Measurements from ENCODE around the gene AHCYL2. TPM values are rescaled to one million over a fixed set of nuclear protein-coding genes. Genes with fewer than 3 reads are reported as not detected.

AHCYL2 gene
- polyA plus RNA-seq, 3 donors: 10.7 to 14.6 (median 12.1) TPM

DNA sequence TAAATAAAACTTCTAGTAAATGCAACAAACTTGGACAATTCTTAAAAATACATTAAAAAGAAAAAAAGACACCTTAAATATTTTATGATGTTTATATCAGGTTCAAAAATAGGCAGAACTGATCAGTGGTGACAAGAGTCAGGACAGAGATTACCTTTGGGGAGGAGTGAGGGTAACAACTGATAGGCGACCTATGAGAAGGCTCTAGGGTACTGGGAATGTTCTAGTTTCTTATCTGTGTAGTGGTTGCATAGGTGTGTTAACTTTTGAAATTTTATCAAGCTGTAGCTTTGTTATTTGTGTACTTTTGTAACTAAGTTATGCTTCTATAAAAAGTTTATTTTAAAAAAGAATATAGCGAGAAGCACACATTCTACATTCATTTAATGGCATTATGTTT lies 134.3 kb downstream of the AHCYL2 start:
- no peak overlapping the region for H3K9ac ChIP-seq (ENCODE audit: insufficient read depth, low read length, poor library complexity, severe bottlenecking)
- no peak overlapping the region for H3K27ac ChIP-seq (ENCODE audit: low read depth in 1 of 2, low read length in 2 of 2)
- H3K27me3 ChIP-seq (ENCODE audit: control insufficient read depth in 2 of 2, insufficient read depth in 2 of 2, low read length in 2 of 2): no peaks in the 10 kb centered on the region
- H3K27ac Mint-ChIP-seq: no peak overlapping the region
- no peak overlapping the region for H3K4me3 Mint-ChIP-seq
- H2AFZ ChIP-seq (ENCODE audit: insufficient read depth, low read depth, low read length, poor library complexity, severe bottlenecking): no peak overlapping the region
- H3K4me1 Mint-ChIP-seq: peaks cover 3% of the 10 kb centered on the region
- H3K36me3 Mint-ChIP-seq: no peaks in the 10 kb centered on the region
- intact Hi-C loops (cut with micrococcal nuclease): no loop called here
- H3K9me3 Mint-ChIP-seq: peaks cover 0 to 4% (median 0%) of the 10 kb centered on the region in 7 donors
- TF ChIP-seq, protein P1, sequence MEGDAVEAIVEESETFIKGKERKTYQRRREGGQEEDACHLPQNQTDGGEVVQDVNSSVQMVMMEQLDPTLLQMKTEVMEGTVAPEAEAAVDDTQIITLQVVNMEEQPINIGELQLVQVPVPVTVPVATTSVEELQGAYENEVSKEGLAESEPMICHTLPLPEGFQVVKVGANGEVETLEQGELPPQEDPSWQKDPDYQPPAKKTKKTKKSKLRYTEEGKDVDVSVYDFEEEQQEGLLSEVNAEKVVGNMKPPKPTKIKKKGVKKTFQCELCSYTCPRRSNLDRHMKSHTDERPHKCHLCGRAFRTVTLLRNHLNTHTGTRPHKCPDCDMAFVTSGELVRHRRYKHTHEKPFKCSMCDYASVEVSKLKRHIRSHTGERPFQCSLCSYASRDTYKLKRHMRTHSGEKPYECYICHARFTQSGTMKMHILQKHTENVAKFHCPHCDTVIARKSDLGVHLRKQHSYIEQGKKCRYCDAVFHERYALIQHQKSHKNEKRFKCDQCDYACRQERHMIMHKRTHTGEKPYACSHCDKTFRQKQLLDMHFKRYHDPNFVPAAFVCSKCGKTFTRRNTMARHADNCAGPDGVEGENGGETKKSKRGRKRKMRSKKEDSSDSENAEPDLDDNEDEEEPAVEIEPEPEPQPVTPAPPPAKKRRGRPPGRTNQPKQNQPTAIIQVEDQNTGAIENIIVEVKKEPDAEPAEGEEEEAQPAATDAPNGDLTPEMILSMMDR (IDR thresholded peaks at IDR 0.05): no peak
- no peaks in the 10 kb centered on the region for H3K27me3 Mint-ChIP-seq (ENCODE audit: low read depth in 3 of 3)
- no peak overlapping the region for H3K4me3 ChIP-seq (replicated peaks in 1 of 3; ENCODE audit: low read depth in 2 of 3, low read length in 3 of 3)
- no peaks in the 10 kb centered on the region for H3K36me3 ChIP-seq (replicated peaks in 1 of 2; ENCODE audit: control insufficient read depth in 1 of 2, insufficient read depth in 2 of 2, low read length in 2 of 2)
- DNase-seq: no peak
- H3K79me2 ChIP-seq (ENCODE audit: insufficient read depth, low read length): no peaks in the 10 kb centered on the region
- no peaks in the 10 kb centered on the region for H4K20me1 ChIP-seq (ENCODE audit: insufficient read depth, low read length)
- no peak overlapping the region for H3K4me2 ChIP-seq (replicated peaks; ENCODE audit: extremely low read depth, low read length, poor library complexity, severe bottlenecking)
- no CpG with 5 or more reads among the region's 2 CpGs for WGBS (ENCODE audit: insufficient coverage)
- H3K9me3 ChIP-seq (replicated peaks in 1 of 2; ENCODE audit: control insufficient read depth in 1 of 2, insufficient read depth in 1 of 2, low read length in 2 of 2): no peaks in the 10 kb centered on the region
- H3K4me1 ChIP-seq (ENCODE audit: control insufficient read depth in 1 of 2, insufficient read depth in 2 of 2, low read length in 2 of 2): no peaks in the 10 kb centered on the region

DNA sequence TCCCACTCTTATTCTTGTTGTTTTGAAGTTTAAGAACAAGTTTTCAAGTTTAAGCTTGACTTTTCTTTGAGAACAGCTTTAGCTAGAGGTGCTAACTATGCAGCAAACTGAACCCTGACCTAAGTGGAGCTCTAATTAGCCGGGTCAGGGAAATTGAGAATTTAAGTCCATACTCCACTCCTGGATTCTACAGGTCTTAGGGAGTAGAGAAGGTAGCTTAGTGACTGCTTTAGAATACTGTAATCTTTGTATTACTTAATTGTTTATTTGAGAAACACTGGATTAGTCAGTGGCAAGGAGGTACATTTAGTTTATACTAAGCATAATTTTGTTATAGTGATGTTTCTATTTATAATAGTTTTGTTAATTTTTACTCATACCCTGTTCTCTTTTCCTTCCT lies 134.8 kb downstream of the AHCYL2 start:
- Mint-ChIP-seq H3K9me3 (peaks cover 0 to 4% (median 0%) of the 10 kb centered on the region in 7 donors), H3K4me3 (no peak overlapping the region), H3K27me3 (ENCODE audit: low read depth in 3 of 3) (no peaks in the 10 kb centered on the region), H3K36me3 (no peaks in the 10 kb centered on the region), H3K4me1 (peaks cover 3% of the 10 kb centered on the region), H3K27ac (no peak overlapping the region)
- DNase-seq: no peak
- Histone ChIP-seq H3K9me3 (replicated peaks in 1 of 2; ENCODE audit: control insufficient read depth in 1 of 2, insufficient read depth in 1 of 2, low read length in 2 of 2) (no peaks in the 10 kb centered on the region), H3K9ac (ENCODE audit: insufficient read depth, low read length, poor library complexity, severe bottlenecking) (no peak overlapping the region), H4K20me1 (ENCODE audit: insufficient read depth, low read length) (no peaks in the 10 kb centered on the region), H3K36me3 (replicated peaks in 1 of 2; ENCODE audit: control insufficient read depth in 1 of 2, insufficient read depth in 2 of 2, low read length in 2 of 2) (no peaks in the 10 kb centered on the region), H3K79me2 (ENCODE audit: insufficient read depth, low read length) (no peaks in the 10 kb centered on the region), H2AFZ (ENCODE audit: insufficient read depth, low read depth, low read length, poor library complexity, severe bottlenecking) (no peak overlapping the region), H3K27ac (ENCODE audit: low read depth in 1 of 2, low read length in 2 of 2) (no peak overlapping the region), H3K4me3 (replicated peaks in 1 of 3; ENCODE audit: low read depth in 2 of 3, low read length in 3 of 3) (no peak overlapping the region), H3K27me3 (ENCODE audit: control insufficient read depth in 2 of 2, insufficient read depth in 2 of 2, low read length in 2 of 2) (no peaks in the 10 kb centered on the region), H3K4me1 (ENCODE audit: control insufficient read depth in 1 of 2, insufficient read depth in 2 of 2, low read length in 2 of 2) (no peaks in the 10 kb centered on the region), H3K4me2 (replicated peaks; ENCODE audit: extremely low read depth, low read length, poor library complexity, severe bottlenecking) (no peak overlapping the region)
- no CpG with 5 or more reads among the region's 1 CpG for WGBS (ENCODE audit: insufficient coverage)
- TF ChIP-seq, protein P1 (IDR thresholded peaks at IDR 0.05): no peak
- intact Hi-C loops (cut with micrococcal nuclease): no loop called here
